PC-9 (cell line): ENCODE measurements around the gene RASA1. TPM values are rescaled to one million over a fixed set of nuclear protein-coding genes. Genes with fewer than 3 reads are reported as not detected.

ENCODE experiments used
- BruUV-seq: library from RNA; stranded (reverse); fragments of 400-500 nt; replicated peaks from 2 replicates; lab custom pipeline; 2021; lab: Mats Ljungman, UMichigan
- CTCF ChIA-PET: fragments of 300-600 bp; sonication (Branson Sonifier 250); formaldehyde crosslinking; loops from one replicate; lab custom pipeline; 2022; ENCODE audit warnings: antibody characterized with exemption; lab: Charles Lee
- POLR2A ChIA-PET: fragments of 300-600 bp; sonication (Branson Sonifier 250); formaldehyde crosslinking; loops from one replicate; lab custom pipeline; 2022; ENCODE audit warnings: antibody characterized with exemption; ENCODE audit not compliant: unreplicated experiment; lab: Charles Lee
- DNase-seq, 2 experiments: peaks; one replicate each; pipeline versions ENCODE4 v3.0.0 to v3.0.0-alpha.2; 2015 to 2022; ENCODE audit warnings: mixed read lengths in 1 of 2
- H2AFZ ChIP-seq: fragments of 200-600 bp; sonication (generic); 2 replicates; pipeline ENCODE4 v1.8.1; 2017; ENCODE audit warnings: antibody characterized with exemption
- H3F3A ChIP-seq: fragments of 200-600 bp; sonication (generic); 2 replicates; pipeline ENCODE4 v1.8.1; 2017; ENCODE audit warnings: antibody characterized with exemption, mild to moderate bottlenecking, low read depth; ENCODE audit not compliant: insufficient read depth
- H3K27ac ChIP-seq: fragments of 200-600 bp; sonication (generic); 2 replicates; pipeline ENCODE4 v1.6.1; 2016; ENCODE audit warnings: mixed run types
- H3K27me3 ChIP-seq: fragments of 200-600 bp; sonication (generic); 2 replicates; pipeline ENCODE4 v1.6.1; 2016; ENCODE audit warnings: low read depth, mixed run types; ENCODE audit not compliant: insufficient read depth
- H3K36me3 ChIP-seq: fragments of 200-600 bp; sonication (generic); 2 replicates; pipeline ENCODE4 v1.6.1; 2016; ENCODE audit warnings: low read depth, mixed run types
- H3K4me1 ChIP-seq: fragments of 200-600 bp; sonication (generic); replicated peaks from 2 replicates; pipeline ENCODE4 v1.6.1; 2016; ENCODE audit warnings: mixed run types; ENCODE audit not compliant: insufficient read depth
- H3K4me2 ChIP-seq: fragments of 200-600 bp; sonication (generic); 2 replicates; pipeline ENCODE4 v1.6.1; 2017; ENCODE audit warnings: mixed run types
- H3K4me3 ChIP-seq: fragments of 200-600 bp; sonication (generic); 2 replicates; pipeline ENCODE4 v1.6.1; 2016; ENCODE audit warnings: mixed run types
- H3K79me2 ChIP-seq: fragments of 200-600 bp; sonication (generic); 2 replicates; pipeline ENCODE4 v1.6.1; 2017; ENCODE audit warnings: low read depth, mixed run types
- H3K9me2 ChIP-seq: fragments of 200-600 bp; sonication (generic); 2 replicates; pipeline ENCODE4 v1.8.1; 2017; ENCODE audit warnings: mild to moderate bottlenecking; ENCODE audit not compliant: insufficient read depth
- H3K9me3 ChIP-seq: fragments of 200-600 bp; sonication (generic); 2 replicates; pipeline ENCODE4 v1.8.1; 2016; ENCODE audit warnings: low read depth; ENCODE audit not compliant: insufficient read depth
- H4K20me1 ChIP-seq: fragments of 200-600 bp; sonication (generic); 2 replicates; pipeline ENCODE4 v1.8.1; 2017; ENCODE audit not compliant: insufficient read depth
- CTCF ChIP-seq: fragments of 200-600 bp; sonication (generic); conservative IDR thresholded peaks from 2 replicates; pipeline ENCODE4 v1.6.1; 2017; ENCODE audit warnings: mixed run types, antibody characterized with exemption, mild to moderate bottlenecking, moderate library complexity
- EZH2 ChIP-seq: fragments of 200-600 bp; sonication (generic); IDR thresholded peaks from 2 replicates; pipeline ENCODE4 v1.8.0; 2017; ENCODE audit warnings: antibody characterized with exemption, low read depth
- intact Hi-C: fragments of 100-400 bp; cut with micrococcal nuclease; formaldehyde crosslinking; loops from one replicate; pipeline ENCODE4 v1.10.0; 2022; ENCODE audit not compliant: unreplicated experiment
- total RNA-seq: library from RNA; stranded (reverse); gene quantifications from 2 replicates; pipeline ENCODE4 v1.2.3, GENCODE V29; 2021

RASA1 gene
- total RNA-seq, 1 experiment from 2014 or later, result 66.6 TPM

GRCh38 chr5:87388129-87388528 lies 120.4 kb downstream of the RASA1 start:
- H3K9me3 ChIP-seq, result no peaks in the 10 kb centered on the region; the same call in 1 of the 2 replicates
- no peaks in the 10 kb centered on the region for H3K9me2 ChIP-seq
- DNase-seq, result no peak
- no peaks in the 10 kb centered on the region for H3K79me2 ChIP-seq
- TF ChIP-seq CTCF (no peak), EZH2 (no peak)
- peaks cover 9% of the 10 kb centered on the region for H3F3A ChIP-seq
- peaks cover 3% of the 10 kb centered on the region; the same call in 1 of the 2 replicates for H3K4me1 ChIP-seq
- no TSS peak for BruUV-seq
- no peak overlapping the region for H3K4me3 ChIP-seq
- H3K27ac ChIP-seq, result no peak overlapping the region
- H4K20me1 ChIP-seq, result no peaks in the 10 kb centered on the region
- intact Hi-C loops, result no loop called here
- no peak overlapping the region for H3K4me2 ChIP-seq
- H3K27me3 ChIP-seq, result no peaks in the 10 kb centered on the region
- ChIA-PET POLR2A (no interaction called here), CTCF (no interaction called here)
- H3K36me3 ChIP-seq, result peaks cover 58% of the 10 kb centered on the region
- H2AFZ ChIP-seq, result no peak overlapping the region

- Histone ChIP-seq H3K27ac (no peak overlapping the region), H4K20me1 (no peaks in the 10 kb centered on the region), H3K4me2 (no peak overlapping the region), H2AFZ (no peak overlapping the region), H3K36me3 (peaks cover 60% of the 10 kb centered on the region), H3K79me2 (no peaks in the 10 kb centered on the region), H3K27me3 (no peaks in the 10 kb centered on the region), H3K4me1 (peaks cover 16% of the 10 kb centered on the region), H3K4me3 (no peak overlapping the region), H3F3A (peaks cover 15% of the 10 kb centered on the region), H3K9me3 (no peaks in the 10 kb centered on the region; the same call in 1 of the 2 replicates), H3K9me2 (no peaks in the 10 kb centered on the region)
- intact Hi-C loops, result no loop called here
- TF ChIP-seq CTCF (no peak), EZH2 (no peak)
- POLR2A ChIA-PET, result no interaction called here
- CTCF ChIA-PET, result interaction anchor here (0.7 kb wide), 1 partner anchor 120 kb away, joined by 4 read pairs; no protein-coding TSS in a partner anchor
- DNase-seq, result no peak
- BruUV-seq, result no TSS peak
Observed at GRCh38 chr5:87389296-87390034, 121.8 kb downstream of the RASA1 start.

GRCh38 chr5:87390075-87390474 lies 122.4 kb downstream of the RASA1 start:
- Histone ChIP-seq H4K20me1 (no peaks in the 10 kb centered on the region), H2AFZ (no peak overlapping the region), H3K4me1 (peaks cover 22% of the 10 kb centered on the region), H3K4me3 (no peak overlapping the region), H3K9me3 (no peaks in the 10 kb centered on the region; the same call in 1 of the 2 replicates), H3K79me2 (no peaks in the 10 kb centered on the region), H3K36me3 (peaks cover 66% of the 10 kb centered on the region), H3K4me2 (no peak overlapping the region), H3K9me2 (no peaks in the 10 kb centered on the region), H3K27me3 (no peaks in the 10 kb centered on the region), H3F3A (peaks cover 21% of the 10 kb centered on the region), H3K27ac (no peak overlapping the region)
- no peak for DNase-seq
- ChIA-PET CTCF (interaction anchor here (0.7 kb wide), 1 partner anchor 119 kb away, joined by 4 read pairs; no protein-coding TSS in a partner anchor), POLR2A (interaction anchor here (0.6 kb wide), 1 partner anchor 42 kb away, joined by 4 read pairs; no protein-coding TSS in a partner anchor)
- TF ChIP-seq CTCF, result no peak
- TF ChIP-seq EZH2, result no peak
- intact Hi-C loops, result no loop called here
- no TSS peak for BruUV-seq
